PC-3 (cell line): ENCODE measurements around the gene PGAM2. TPM values are rescaled to one million over a fixed set of nuclear protein-coding genes. Genes with fewer than 3 reads are reported as not detected.

ENCODE experiments used
- ATAC-seq: fragments of 200-7000 bp; cut with Tn5 transposase; 2 replicates; pipeline ENCODE4 v1.9.1; 2020; ENCODE audit warnings: mild to moderate bottlenecking, moderate library complexity
- BruUV-seq: library from RNA; stranded (reverse); fragments of 400-500 nt; replicated peaks from 2 replicates; lab custom pipeline; 2021; lab: Mats Ljungman, UMichigan
- CTCF ChIA-PET: fragments of 300-600 bp; sonication (Branson Sonifier 250); formaldehyde crosslinking; loops from one replicate; lab custom pipeline; 2022; ENCODE audit warnings: antibody characterized with exemption; lab: Charles Lee
- POLR2A ChIA-PET: fragments of 300-600 bp; sonication (Branson Sonifier 250); formaldehyde crosslinking; loops from one replicate; lab custom pipeline; 2022; ENCODE audit warnings: antibody characterized with exemption; ENCODE audit not compliant: unreplicated experiment; lab: Charles Lee
- DNase-seq: peaks from one replicate; pipeline ENCODE4 v3.0.0-alpha.2; 2015
- H2AFZ ChIP-seq: fragments of 300-600 bp; sonication (generic); 2 replicates; pipeline ENCODE4 v1.6.0; 2016; ENCODE audit warnings: antibody characterized with exemption, low read length
- H3F3A ChIP-seq: fragments of 300-600 bp; sonication (generic); one replicate; pipeline ENCODE4 v1.6.0; 2017; ENCODE audit warnings: antibody characterized with exemption, low read length, control low read depth, mild to moderate bottlenecking; ENCODE audit not compliant: unreplicated experiment
- H3K27ac ChIP-seq: fragments of 300-600 bp; sonication (generic); 2 replicates; pipeline ENCODE4 v1.5.1; 2016; ENCODE audit warnings: mild to moderate bottlenecking, low read length
- H3K27me3 ChIP-seq: fragments of 300-600 bp; sonication (generic); 2 replicates; pipeline ENCODE4 v1.6.1; 2016; ENCODE audit warnings: low read length, mixed read lengths
- H3K36me3 ChIP-seq: fragments of 300-600 bp; sonication (generic); 2 replicates; pipeline ENCODE4 v1.6.1; 2016; ENCODE audit warnings: low read depth, mixed run types, low read length, mixed read lengths
- H3K4me1 ChIP-seq: fragments of 300-600 bp; sonication (generic); 2 replicates; pipeline ENCODE4 v1.5.1; 2016; ENCODE audit warnings: low read length; ENCODE audit not compliant: insufficient read depth
- H3K4me2 ChIP-seq: fragments of 300-600 bp; sonication (generic); 2 replicates; pipeline ENCODE4 v1.6.0; 2016; ENCODE audit warnings: low read length
- H3K4me3 ChIP-seq: fragments of 300-600 bp; sonication (generic); 2 replicates; pipeline ENCODE4 v1.5.1; 2016; ENCODE audit warnings: mild to moderate bottlenecking, low read length, mixed read lengths
- H3K79me2 ChIP-seq: fragments of 300-600 bp; sonication (generic); 2 replicates; pipeline ENCODE4 v1.6.1; 2017; ENCODE audit warnings: low read length, mixed read lengths
- H3K9ac ChIP-seq: fragments of 300-600 bp; sonication (generic); 2 replicates; pipeline ENCODE4 v1.6.0; 2016; ENCODE audit warnings: mild to moderate bottlenecking, low read length
- H3K9me2 ChIP-seq: fragments of 300-600 bp; sonication (generic); replicated peaks from 2 replicates; pipeline ENCODE4 v1.6.1; 2016; ENCODE audit warnings: mixed run types, low read length, mixed read lengths
- H3K9me3 ChIP-seq: fragments of 300-600 bp; sonication (generic); 2 replicates; pipeline ENCODE4 v1.6.1; 2016; ENCODE audit warnings: low read length, mixed read lengths
- H4K20me1 ChIP-seq: fragments of 300-600 bp; sonication (generic); 2 replicates; pipeline ENCODE4 v1.6.1; 2016; ENCODE audit warnings: low read length, mixed read lengths
- EZH2 ChIP-seq: fragments of 300-600 bp; sonication (generic); IDR thresholded peaks from one replicate; pipeline ENCODE4 v1.6.1; 2017; ENCODE audit warnings: antibody characterized with exemption, mild to moderate bottlenecking, low read length; ENCODE audit not compliant: unreplicated experiment
- EZH2phosphoT487 ChIP-seq: fragments of 300-600 bp; sonication (generic); IDR thresholded peaks from 2 replicates; pipeline ENCODE4 v1.6.1; 2018; ENCODE audit warnings: mild to moderate bottlenecking, antibody characterized with exemption, low read length, borderline replicate concordance
- intact Hi-C: fragments of 100-400 bp; cut with micrococcal nuclease; formaldehyde crosslinking; loops from 2 replicates; pipeline ENCODE4 v1.9.0; 2023
- total RNA-seq: library from RNA; depleted of rRNA; stranded (reverse); fragments of >200 nt; gene quantifications from 2 replicates; pipeline ENCODE4 v1.2.3, GENCODE V29; 2014
- TF ChIP-seq, protein P1 (sequence below): fragments of 300-600 bp; sonication (generic); conservative IDR thresholded peaks from 2 replicates; pipeline ENCODE4 v1.5.1; 2017; ENCODE audit warnings: antibody characterized with exemption, low read depth, mild to moderate bottlenecking, low read length

The PGAM2 gene
- total RNA-seq, 1 experiment from 2014 or later: 0.95 TPM

DNA sequence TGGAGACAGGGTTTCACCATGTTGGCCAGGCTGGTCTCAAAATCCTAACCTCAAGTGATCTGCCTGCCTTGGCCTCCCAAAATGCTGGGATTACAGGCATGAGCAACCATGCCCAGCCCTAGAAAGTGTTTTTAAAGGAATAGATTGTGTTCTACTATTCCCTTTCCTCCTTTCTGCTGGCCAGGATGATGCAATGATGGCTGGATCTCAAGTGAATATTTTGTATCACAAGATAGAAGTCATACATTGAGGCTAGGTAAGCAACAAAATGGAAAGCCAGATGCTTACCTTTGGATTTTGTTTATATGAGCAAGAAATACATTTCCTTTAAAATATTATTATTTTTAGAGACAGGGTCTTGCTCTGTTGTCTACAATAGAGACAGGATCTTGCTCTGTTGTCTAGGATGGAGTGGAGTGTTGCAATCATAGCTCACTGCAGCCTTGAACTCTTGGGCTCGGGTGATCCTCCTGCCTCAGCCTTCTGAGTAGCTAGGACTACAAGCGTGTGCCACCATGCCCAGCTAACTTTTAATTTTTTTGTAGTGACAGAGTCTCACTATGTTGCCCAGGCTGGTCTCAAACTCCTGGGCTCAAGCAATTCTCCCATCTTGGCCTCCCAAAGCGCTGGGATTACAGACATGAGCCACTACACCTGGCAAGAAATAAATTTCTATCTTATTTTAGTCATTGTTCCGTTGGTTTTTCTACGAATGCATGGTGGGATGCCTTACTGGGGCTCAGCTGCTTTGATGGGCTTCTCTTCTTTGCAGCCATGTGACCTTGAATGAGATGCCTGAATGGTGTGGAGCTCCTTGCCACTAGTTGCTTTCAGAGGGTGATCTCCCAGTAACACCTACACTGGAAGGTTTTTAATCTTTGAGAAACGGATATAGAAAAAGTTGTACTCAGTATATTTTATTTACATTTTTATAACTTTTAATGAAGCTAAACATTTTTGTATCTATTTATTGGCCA, 33.0 kb upstream of the PGAM2 start:
- Histone ChIP-seq H2AFZ (no peak overlapping the region), H3K79me2 (no peaks in the 10 kb centered on the region), H3K4me1 (no peaks in the 10 kb centered on the region), H3K4me3 (no peak overlapping the region), H4K20me1 (no peaks in the 10 kb centered on the region), H3K27me3 (no peaks in the 10 kb centered on the region), H3K9me2 (no peaks in the 10 kb centered on the region), H3F3A (no peaks in the 10 kb centered on the region), H3K9me3 (no peaks in the 10 kb centered on the region), H3K9ac (no peak overlapping the region), H3K36me3 (no peaks in the 10 kb centered on the region), H3K27ac (no peak overlapping the region), H3K4me2 (no peak overlapping the region)
- no TSS peak for BruUV-seq
- ATAC-seq (no peak), DNase-seq (no peak)
- TF ChIP-seq EZH2phosphoT487 (no peak), EZH2 (no peak)
- TF ChIP-seq, protein P1, sequence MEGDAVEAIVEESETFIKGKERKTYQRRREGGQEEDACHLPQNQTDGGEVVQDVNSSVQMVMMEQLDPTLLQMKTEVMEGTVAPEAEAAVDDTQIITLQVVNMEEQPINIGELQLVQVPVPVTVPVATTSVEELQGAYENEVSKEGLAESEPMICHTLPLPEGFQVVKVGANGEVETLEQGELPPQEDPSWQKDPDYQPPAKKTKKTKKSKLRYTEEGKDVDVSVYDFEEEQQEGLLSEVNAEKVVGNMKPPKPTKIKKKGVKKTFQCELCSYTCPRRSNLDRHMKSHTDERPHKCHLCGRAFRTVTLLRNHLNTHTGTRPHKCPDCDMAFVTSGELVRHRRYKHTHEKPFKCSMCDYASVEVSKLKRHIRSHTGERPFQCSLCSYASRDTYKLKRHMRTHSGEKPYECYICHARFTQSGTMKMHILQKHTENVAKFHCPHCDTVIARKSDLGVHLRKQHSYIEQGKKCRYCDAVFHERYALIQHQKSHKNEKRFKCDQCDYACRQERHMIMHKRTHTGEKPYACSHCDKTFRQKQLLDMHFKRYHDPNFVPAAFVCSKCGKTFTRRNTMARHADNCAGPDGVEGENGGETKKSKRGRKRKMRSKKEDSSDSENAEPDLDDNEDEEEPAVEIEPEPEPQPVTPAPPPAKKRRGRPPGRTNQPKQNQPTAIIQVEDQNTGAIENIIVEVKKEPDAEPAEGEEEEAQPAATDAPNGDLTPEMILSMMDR: no peak
- ChIA-PET POLR2A (interaction anchor here (1.0 kb wide), 1 partner anchor 27 kb away, joined by 3 read pairs; no protein-coding TSS in a partner anchor), CTCF (no interaction called here)
- intact Hi-C loops: no loop called here

DNA sequence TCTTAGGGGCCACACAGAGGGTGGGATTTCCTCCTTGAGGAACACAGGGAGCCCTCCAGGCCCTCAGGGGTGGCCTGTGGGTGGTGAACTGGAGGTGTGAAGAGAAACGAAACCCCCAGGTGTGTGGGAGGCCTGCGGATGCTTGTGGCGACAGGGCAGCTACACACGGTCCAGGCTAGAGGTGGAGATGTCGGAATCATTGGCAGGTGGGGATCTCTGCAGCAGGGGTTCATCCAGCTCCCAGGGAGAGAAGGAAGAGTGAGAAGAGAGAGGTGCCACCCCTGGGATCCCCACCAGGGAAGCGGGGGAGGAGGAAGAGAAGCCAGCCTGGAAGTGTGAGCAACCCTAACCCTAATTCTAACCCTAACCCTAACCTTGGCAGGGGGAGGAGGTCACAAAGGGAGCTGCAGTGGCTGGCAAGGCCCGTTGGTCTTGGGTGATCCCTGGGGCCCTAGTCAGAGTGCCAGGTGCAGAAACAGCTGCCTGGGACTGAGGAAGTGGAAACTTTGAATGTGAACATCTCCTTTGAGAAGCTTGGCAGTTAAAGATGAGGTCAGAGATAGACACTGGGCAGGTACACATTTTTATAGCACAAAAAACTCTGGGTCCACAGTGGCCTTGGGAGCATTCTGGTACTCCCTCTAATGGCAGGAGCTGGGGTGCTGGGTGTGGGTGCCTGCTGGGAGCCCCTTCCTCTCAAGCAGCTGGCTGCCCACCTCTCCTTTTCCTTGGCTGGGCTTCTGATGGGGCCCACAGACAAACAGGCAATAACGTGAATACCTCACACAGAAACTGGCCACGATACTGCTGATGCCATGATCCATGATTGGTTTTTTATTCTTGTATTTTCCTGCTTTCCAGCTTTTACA, 31.9 kb upstream of the PGAM2 start:
- Histone ChIP-seq H3K27me3 (no peaks in the 10 kb centered on the region), H2AFZ (no peak overlapping the region), H3K4me1 (no peaks in the 10 kb centered on the region), H3K4me2 (no peak overlapping the region), H3K79me2 (no peaks in the 10 kb centered on the region), H3K9me3 (no peaks in the 10 kb centered on the region), H4K20me1 (no peaks in the 10 kb centered on the region), H3K4me3 (no peak overlapping the region), H3K9ac (no peak overlapping the region), H3K27ac (no peak overlapping the region), H3K9me2 (no peaks in the 10 kb centered on the region), H3K36me3 (no peaks in the 10 kb centered on the region), H3F3A (no peaks in the 10 kb centered on the region)
- no peak for TF ChIP-seq EZH2
- TF ChIP-seq, protein P1: no peak
- TF ChIP-seq EZH2phosphoT487: no peak
- intact Hi-C loops: no loop called here
- no TSS peak for BruUV-seq
- ATAC-seq (no peak), DNase-seq (no peak)
- ChIA-PET CTCF (no interaction called here), POLR2A (no interaction called here)
